CD4-positive, alpha-beta T cell treated with Interleukin-17A for 4 hours (primary cell): ENCODE measurements around the gene BRCA1.
"Not testable (repeated sequence)": the region's sequence is repeated elsewhere in the genome, so short reads cannot be mapped to it uniquely, and the experiment has no call there.

Experiments
- DNase-seq: peaks from one replicate; pipeline ENCODE4 v3.0.0-alpha.2; 2020; ENCODE audit warnings: mixed read lengths

The BRCA1 gene

DNA sequence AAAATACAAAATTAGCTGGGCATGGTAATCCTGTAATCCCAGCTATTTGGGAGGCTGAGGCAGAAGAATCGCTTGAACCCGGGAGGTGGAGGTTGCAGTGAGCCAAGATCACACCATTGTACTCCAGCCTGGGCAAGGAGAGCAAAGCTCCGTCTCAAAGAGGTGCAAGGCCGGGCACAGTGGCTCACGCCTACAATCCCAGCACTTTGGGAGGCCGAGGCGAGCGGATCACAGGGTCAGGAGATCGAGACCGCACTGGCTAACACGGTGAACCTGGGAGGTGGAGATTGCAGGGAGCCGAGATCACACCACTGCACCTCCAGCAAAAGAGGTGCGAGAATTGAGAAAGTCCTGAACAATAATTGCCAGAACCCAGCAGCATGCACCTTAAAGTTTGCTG is 124.3 kb downstream of the BRCA1 start:
- not testable (repeated sequence) for DNase-seq

DNA sequence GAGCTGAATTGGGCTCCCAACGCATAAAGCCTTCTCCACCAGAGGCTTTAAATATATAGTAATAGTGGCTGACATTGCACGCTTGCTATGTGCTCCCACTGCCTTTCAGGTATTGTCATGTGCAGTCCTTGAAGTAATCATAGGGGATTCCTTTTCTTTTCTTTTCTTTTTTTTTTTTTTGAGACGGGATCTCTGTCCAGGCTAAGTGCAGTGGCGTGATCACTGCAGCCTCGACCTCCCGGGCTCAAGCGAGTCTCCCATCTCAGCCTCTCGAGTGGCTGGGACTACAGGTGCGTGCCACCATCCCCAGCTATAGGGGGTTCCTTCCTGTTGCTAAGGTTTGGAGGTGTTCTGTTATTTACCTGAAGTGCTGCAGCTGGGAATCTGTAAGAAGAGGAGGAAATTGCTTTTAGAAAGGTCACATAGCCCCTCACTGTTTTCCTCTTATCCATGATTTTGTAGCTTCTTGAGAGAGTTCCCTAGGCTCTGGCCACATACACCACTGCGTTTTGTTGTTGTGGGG is 126.1 kb downstream of the BRCA1 start:
- DNase-seq: no peak

DNA sequence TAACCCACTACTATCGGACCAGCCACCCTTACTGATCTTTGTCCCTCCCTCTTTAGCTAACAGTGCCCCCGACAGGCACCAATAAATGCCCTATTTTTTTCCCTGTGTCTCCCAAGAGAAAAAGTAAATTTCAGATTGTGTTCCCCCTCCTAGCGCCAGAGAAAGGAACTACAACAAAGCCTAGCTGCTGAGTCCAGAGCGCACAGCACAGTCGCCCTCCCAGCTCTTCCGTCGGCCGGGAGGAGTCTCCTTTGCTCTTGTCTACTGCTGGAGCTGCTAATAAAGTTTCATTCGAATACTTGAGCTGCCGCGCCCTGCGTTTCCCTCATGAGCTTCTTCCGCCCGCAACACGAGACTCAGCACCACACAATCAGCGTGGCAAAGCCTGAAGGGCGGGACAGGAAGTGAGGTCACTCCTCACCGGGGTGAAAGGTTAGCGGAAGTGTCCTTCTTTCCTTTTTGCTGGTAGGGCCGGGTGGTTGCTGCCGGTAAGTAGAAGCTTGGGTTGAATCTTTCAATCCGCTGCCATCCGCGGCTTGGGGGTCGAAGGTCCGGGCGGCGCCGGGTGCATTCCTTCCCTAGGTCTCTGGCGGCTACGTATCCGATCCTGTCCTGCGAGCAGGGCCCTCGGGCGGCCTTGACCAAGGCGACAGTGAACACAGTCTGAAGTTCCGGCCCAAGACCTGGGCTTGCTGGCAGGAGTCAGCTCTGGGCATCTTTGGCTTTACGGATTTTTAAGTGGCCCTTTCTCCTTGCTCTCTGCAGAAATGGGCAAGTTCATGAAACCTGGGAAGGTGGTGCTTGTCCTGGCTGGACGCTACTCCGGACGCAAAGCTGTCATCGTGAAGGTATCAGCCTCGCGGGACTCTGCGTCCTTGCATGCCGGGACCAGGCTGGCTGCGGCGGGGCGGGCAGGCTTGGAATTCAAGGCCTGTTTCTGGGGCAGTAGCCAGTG is 126.9 kb downstream of the BRCA1 start, which contains the start of gene RPL27:
TSS of gene RPL27 (plus strand) at position 436 of the 955 bp plus-strand sequence. CDS start at position 768, 332 bp downstream.
- DNase-seq: peak; percentile 98

DNA sequence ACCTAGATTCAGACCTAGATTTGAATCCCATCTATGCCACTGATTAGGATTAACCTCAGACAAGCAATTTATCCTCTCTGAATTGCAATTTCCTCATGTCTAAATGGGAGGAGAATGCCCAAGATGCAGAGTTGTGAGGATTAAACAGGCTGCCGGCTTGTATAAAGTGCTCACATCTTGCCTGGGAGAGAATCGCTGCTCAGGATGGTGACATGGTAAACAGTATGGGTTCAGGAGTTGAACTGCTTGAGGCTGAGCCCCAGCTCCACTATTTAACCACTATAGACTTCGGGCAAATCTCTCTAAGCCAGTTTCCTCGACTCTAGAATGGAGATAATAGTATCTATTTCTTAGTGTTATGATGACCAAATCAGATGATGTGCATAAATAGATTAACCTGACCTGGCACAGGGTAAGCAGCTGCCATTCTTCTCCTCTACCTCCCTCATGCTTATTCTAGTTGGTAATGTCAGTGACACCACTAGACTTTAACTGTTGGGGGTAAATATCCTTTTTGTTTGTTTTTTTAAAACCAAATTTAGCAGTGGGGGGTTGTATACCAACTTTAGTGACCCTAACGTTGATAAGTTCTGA is 127.7 kb downstream of the BRCA1 start:
- no peak for DNase-seq
